ENCODE results near the gene C4BPA.

DNA sequence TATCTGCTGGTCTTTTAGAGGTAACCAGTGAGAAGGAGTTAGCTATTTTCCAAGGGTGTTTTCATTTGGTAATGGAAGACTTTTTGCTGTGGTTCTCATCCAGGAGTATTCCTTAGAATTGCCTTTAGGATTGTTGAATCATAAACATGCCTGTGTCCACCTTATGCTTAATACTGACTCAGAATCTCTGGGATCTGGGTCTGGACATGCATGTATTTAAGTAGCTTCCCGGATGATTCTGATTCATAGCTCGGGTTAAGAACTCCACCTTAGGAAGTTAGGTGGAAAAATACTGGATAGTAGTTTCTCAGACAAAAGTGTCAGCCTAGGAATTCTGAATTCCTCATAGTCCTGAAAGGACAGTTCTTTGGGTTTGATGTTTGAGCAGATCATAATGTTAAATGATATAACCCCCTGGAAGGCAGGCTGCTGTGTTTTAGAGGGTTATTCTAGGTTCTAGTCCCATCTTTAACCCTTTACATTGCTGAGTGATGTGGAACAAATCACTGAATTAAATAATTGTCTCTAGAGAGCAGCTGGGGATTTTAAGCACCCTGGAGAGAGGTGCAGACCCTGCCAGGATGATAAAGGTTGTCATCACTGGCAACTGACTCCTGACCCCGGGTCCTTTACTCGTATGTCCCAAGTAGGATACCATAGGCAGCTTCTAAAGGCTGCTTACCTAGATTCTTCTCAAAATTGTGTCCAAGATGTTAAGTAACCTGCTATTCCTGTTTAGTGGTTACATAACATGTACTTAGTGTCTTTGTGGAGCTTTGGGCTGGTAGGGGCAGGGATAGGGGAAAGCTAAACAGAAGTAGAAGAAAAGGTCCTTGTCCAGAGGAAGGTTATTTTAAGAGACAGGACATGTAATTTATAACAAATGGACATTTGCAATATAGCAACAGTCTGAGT lies 29.9 kb upstream of the C4BPA start:
- no peak for TF ChIP-seq MAFK (IDR thresholded peaks at IDR 0.05; ENCODE audit: low read length)
- TF ChIP-seq EGR1 (conservative IDR thresholded peaks at IDR 0.05): no peak
- TF ChIP-seq EP300 (IDR thresholded peaks at IDR 0.05; ENCODE audit: low read length): no peak
- no peak for TF ChIP-seq GABPB2 (CRISPR knock-in tag; conservative IDR thresholded peaks at IDR 0.05)
- TF ChIP-seq TSC22D4 (tag; IDR thresholded peaks at IDR 0.05): no peak
- TF ChIP-seq, protein P1, sequence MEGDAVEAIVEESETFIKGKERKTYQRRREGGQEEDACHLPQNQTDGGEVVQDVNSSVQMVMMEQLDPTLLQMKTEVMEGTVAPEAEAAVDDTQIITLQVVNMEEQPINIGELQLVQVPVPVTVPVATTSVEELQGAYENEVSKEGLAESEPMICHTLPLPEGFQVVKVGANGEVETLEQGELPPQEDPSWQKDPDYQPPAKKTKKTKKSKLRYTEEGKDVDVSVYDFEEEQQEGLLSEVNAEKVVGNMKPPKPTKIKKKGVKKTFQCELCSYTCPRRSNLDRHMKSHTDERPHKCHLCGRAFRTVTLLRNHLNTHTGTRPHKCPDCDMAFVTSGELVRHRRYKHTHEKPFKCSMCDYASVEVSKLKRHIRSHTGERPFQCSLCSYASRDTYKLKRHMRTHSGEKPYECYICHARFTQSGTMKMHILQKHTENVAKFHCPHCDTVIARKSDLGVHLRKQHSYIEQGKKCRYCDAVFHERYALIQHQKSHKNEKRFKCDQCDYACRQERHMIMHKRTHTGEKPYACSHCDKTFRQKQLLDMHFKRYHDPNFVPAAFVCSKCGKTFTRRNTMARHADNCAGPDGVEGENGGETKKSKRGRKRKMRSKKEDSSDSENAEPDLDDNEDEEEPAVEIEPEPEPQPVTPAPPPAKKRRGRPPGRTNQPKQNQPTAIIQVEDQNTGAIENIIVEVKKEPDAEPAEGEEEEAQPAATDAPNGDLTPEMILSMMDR (IDR thresholded peaks at IDR 0.05 in 2 of 3, conservative IDR thresholded peaks at IDR 0.05 in 1 of 3; ENCODE audit: insufficient read depth in 2 of 3, low read depth in 1 of 3, low read length in 3 of 3): no peak
- no peak for TF ChIP-seq ZFX (CRISPR knock-in tag; IDR thresholded peaks at IDR 0.05)
- no peak for TF ChIP-seq RBBP5 (IDR thresholded peaks at IDR 0.05; ENCODE audit: borderline replicate concordance, insufficient read depth, low read length, poor library complexity, severe bottlenecking)
- TF ChIP-seq HLTF (IDR thresholded peaks at IDR 0.05): no peak
- TF ChIP-seq, protein P2, sequence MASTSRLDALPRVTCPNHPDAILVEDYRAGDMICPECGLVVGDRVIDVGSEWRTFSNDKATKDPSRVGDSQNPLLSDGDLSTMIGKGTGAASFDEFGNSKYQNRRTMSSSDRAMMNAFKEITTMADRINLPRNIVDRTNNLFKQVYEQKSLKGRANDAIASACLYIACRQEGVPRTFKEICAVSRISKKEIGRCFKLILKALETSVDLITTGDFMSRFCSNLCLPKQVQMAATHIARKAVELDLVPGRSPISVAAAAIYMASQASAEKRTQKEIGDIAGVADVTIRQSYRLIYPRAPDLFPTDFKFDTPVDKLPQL (IDR thresholded peaks at IDR 0.05; ENCODE audit: extremely low read depth, insufficient read length): no peak

Measured in K562 (cell line).